Astrocyte (in vitro differentiated cells and primary cell): ENCODE measurements around the gene EXOSC7. TPM values are rescaled to one million over a fixed set of nuclear protein-coding genes. Genes with fewer than 3 reads are reported as not detected.
"Not testable (repeated sequence)": the region's sequence is repeated elsewhere in the genome, so short reads cannot be mapped to it uniquely, and the experiment has no call there.

ENCODE experiments used
- DNase-seq: peaks from one replicate; pipeline ENCODE4 v3.0.0-alpha.2; 2010; ENCODE audit warnings: low read depth
- FAIRE-seq: peaks from 2 replicates; lab custom pipeline; 2011; peaks lifted over from hg19 to GRCh38; lab: Jason Lieb, UNC
- H2AFZ ChIP-seq: 2 replicates; pipeline ENCODE4 v1.6.0; 2012; ENCODE audit warnings: low read depth, low read length, inconsistent platforms
- H3K27ac ChIP-seq: 2 replicates; pipeline ENCODE4 v1.5.1; 2011; ENCODE audit warnings: low read depth, low read length, inconsistent platforms
- H3K27me3 ChIP-seq: 2 replicates; pipeline ENCODE4 v1.6.0; 2011; ENCODE audit warnings: low read length, inconsistent platforms; ENCODE audit not compliant: insufficient read depth
- H3K36me3 ChIP-seq: 2 replicates; pipeline ENCODE4 v1.5.1; 2011; ENCODE audit warnings: low read length, inconsistent platforms; ENCODE audit not compliant: insufficient read depth
- H3K4me1 ChIP-seq: 2 replicates; pipeline ENCODE4 v1.5.1; 2011; ENCODE audit warnings: low read length, inconsistent platforms; ENCODE audit not compliant: insufficient read depth
- H3K4me2 ChIP-seq: 2 replicates; pipeline ENCODE4 v1.6.0; 2012; ENCODE audit warnings: low read length, inconsistent platforms
- H3K4me3 ChIP-seq: 2 replicates; pipeline ENCODE4 v1.5.1; 2011; ENCODE audit warnings: low read depth, mild to moderate bottlenecking, low read length, inconsistent platforms; ENCODE audit not compliant: insufficient read depth
- H3K79me2 ChIP-seq: 2 replicates; pipeline ENCODE4 v1.6.0; 2012; ENCODE audit warnings: mild to moderate bottlenecking, low read length, inconsistent platforms; ENCODE audit not compliant: insufficient read depth
- H3K9ac ChIP-seq: 2 replicates; pipeline ENCODE4 v1.6.0; 2012; ENCODE audit warnings: mild to moderate bottlenecking, low read length, inconsistent platforms
- H3K9me3 ChIP-seq: 2 replicates; pipeline ENCODE4 v1.5.1; 2012; ENCODE audit warnings: low read depth, mild to moderate bottlenecking, low read length, inconsistent platforms; ENCODE audit not compliant: insufficient read depth
- H4K20me1 ChIP-seq: 2 replicates; pipeline ENCODE4 v1.6.0; 2012; ENCODE audit warnings: low read length, inconsistent platforms; ENCODE audit not compliant: insufficient read depth
- H3K27ac Mint-ChIP-seq: one replicate; pipeline ENCODE4 v1.8.0; 2021; ENCODE audit warnings: mild to moderate bottlenecking, mixed read lengths; ENCODE audit not compliant: unreplicated experiment
- H3K27me3 Mint-ChIP-seq: one replicate; pipeline ENCODE4 v1.8.0; 2021; ENCODE audit warnings: low read depth, mixed read lengths; ENCODE audit not compliant: unreplicated experiment
- H3K36me3 Mint-ChIP-seq: one replicate; pipeline ENCODE4 v1.8.0; 2021; ENCODE audit warnings: low read depth, mixed read lengths; ENCODE audit not compliant: unreplicated experiment
- H3K4me1 Mint-ChIP-seq: one replicate; pipeline ENCODE4 v1.8.0; 2021; ENCODE audit warnings: low read depth, mixed read lengths; ENCODE audit not compliant: unreplicated experiment
- H3K4me3 Mint-ChIP-seq: one replicate; pipeline ENCODE4 v1.8.0; 2021; ENCODE audit warnings: mild to moderate bottlenecking, moderate library complexity, mixed read lengths; ENCODE audit not compliant: unreplicated experiment
- H3K9me3 Mint-ChIP-seq: one replicate; pipeline ENCODE4 v1.8.0; 2021; ENCODE audit warnings: mild to moderate bottlenecking, mixed read lengths; ENCODE audit not compliant: unreplicated experiment
- CTCF ChIP-seq: IDR thresholded peaks from 2 replicates; pipeline ENCODE4 v1.5.1; 2011; ENCODE audit warnings: low read depth, mild to moderate bottlenecking, inconsistent platforms, low read length, moderate library complexity; ENCODE audit not compliant: insufficient read depth
- EZH2 ChIP-seq: IDR thresholded peaks from 2 replicates; pipeline ENCODE4 v1.6.1; 2012; ENCODE audit warnings: mild to moderate bottlenecking, low read length, inconsistent platforms; ENCODE audit not compliant: insufficient read depth
- total RNA-seq: library from RNA; stranded (reverse); gene quantifications from 2 replicates; pipeline ENCODE4 v1.2.1, GENCODE V29; 2021

EXOSC7 gene
- total RNA-seq, 1 donor from 2014 or later: 38.6 TPM

- H3K4me2 ChIP-seq: no peak overlapping the region
- peaks cover 9% of the 10 kb centered on the region for H3K4me1 ChIP-seq
- H3K27me3 ChIP-seq: no peaks in the 10 kb centered on the region
- H3K27me3 Mint-ChIP-seq: no peaks in the 10 kb centered on the region
- no peak overlapping the region for H3K4me3 Mint-ChIP-seq
- no peaks in the 10 kb centered on the region for H3K9me3 ChIP-seq
- H3K79me2 ChIP-seq: no peaks in the 10 kb centered on the region
- H4K20me1 ChIP-seq: peaks cover 20% of the 10 kb centered on the region
- peak; percentile 16 for DNase-seq
- H3K9ac ChIP-seq: no peak overlapping the region
- H2AFZ ChIP-seq: no peak overlapping the region
- no peak for FAIRE-seq
- H3K36me3 Mint-ChIP-seq: peaks cover 34% of the 10 kb centered on the region
- TF ChIP-seq EZH2: no peak
- TF ChIP-seq CTCF: no peak
- peaks cover 4% of the 10 kb centered on the region for H3K36me3 ChIP-seq
- no peak overlapping the region for H3K27ac Mint-ChIP-seq
- no peak overlapping the region for H3K4me3 ChIP-seq
- H3K9me3 Mint-ChIP-seq: no peaks in the 10 kb centered on the region
- H3K27ac ChIP-seq: no peak overlapping the region
- H3K4me1 Mint-ChIP-seq: peaks cover 12% of the 10 kb centered on the region
Measured at GRCh38 chr3:44939581-44940036, 36.4 kb upstream of the EXOSC7 start.

GRCh38 chr3:44942202-44942921, 33.7 kb upstream of the EXOSC7 start:
- H3K27ac Mint-ChIP-seq: no peak overlapping the region
- no peaks in the 10 kb centered on the region for H3K79me2 ChIP-seq
- no peak overlapping the region for H2AFZ ChIP-seq
- H3K9ac ChIP-seq: no peak overlapping the region
- no peaks in the 10 kb centered on the region for H3K27me3 ChIP-seq
- H3K4me2 ChIP-seq: peak overlapping the region; percentile 4
- no peak overlapping the region for H3K4me3 ChIP-seq
- H3K4me1 ChIP-seq: peaks cover 9% of the 10 kb centered on the region
- H3K4me1 Mint-ChIP-seq: peaks cover 12% of the 10 kb centered on the region
- no peaks in the 10 kb centered on the region for H3K9me3 Mint-ChIP-seq
- FAIRE-seq (peak; percentile 58), DNase-seq (peak; percentile 43)
- peaks cover 22% of the 10 kb centered on the region for H3K36me3 Mint-ChIP-seq
- no peak for TF ChIP-seq EZH2
- H3K27ac ChIP-seq: no peak overlapping the region
- no peaks in the 10 kb centered on the region for H3K9me3 ChIP-seq
- peaks cover 26% of the 10 kb centered on the region for H4K20me1 ChIP-seq
- no peaks in the 10 kb centered on the region for H3K27me3 Mint-ChIP-seq
- H3K4me3 Mint-ChIP-seq: peak overlapping the region; percentile 50
- H3K36me3 ChIP-seq: peaks cover 4% of the 10 kb centered on the region

- Histone ChIP-seq H3K4me3 (no peak overlapping the region), H3K9ac (no peak overlapping the region), H3K4me2 (no peak overlapping the region), H4K20me1 (peaks cover 61% of the 10 kb centered on the region), H3K36me3 (no peaks in the 10 kb centered on the region), H3K9me3 (no peaks in the 10 kb centered on the region), H2AFZ (no peak overlapping the region), H3K27me3 (no peaks in the 10 kb centered on the region), H3K4me1 (no peaks in the 10 kb centered on the region), H3K79me2 (no peaks in the 10 kb centered on the region), H3K27ac (no peak overlapping the region)
- DNase-seq (no peak), FAIRE-seq (no peak)
- Mint-ChIP-seq H3K27me3 (no peaks in the 10 kb centered on the region), H3K4me3 (no peak overlapping the region), H3K27ac (no peak overlapping the region), H3K4me1 (peaks cover 14% of the 10 kb centered on the region), H3K9me3 (no peaks in the 10 kb centered on the region), H3K36me3 (peaks cover 13% of the 10 kb centered on the region)
- TF ChIP-seq CTCF (no peak), EZH2 (no peak)
Measured at GRCh38 chr3:44948239-44948638, 27.8 kb upstream of the EXOSC7 start.

GRCh38 chr3:44949770-44950169, 26.3 kb upstream of the EXOSC7 start:
- DNase-seq, H3K4me3 ChIP-seq, H3K27ac Mint-ChIP-seq, H3K4me3 Mint-ChIP-seq, FAIRE-seq, H3K27me3 Mint-ChIP-seq, H3K9ac ChIP-seq, H3K9me3 Mint-ChIP-seq, H3K36me3 ChIP-seq, H3K9me3 ChIP-seq, H3K79me2 ChIP-seq, H3K4me2 ChIP-seq, H2AFZ ChIP-seq, H3K4me1 ChIP-seq, H3K27ac ChIP-seq, H3K27me3 ChIP-seq: not testable (repeated sequence)
- peaks cover 68% of the 10 kb centered on the region for H4K20me1 ChIP-seq
- Mint-ChIP-seq H3K36me3 (peaks cover 15% of the 10 kb centered on the region), H3K4me1 (peaks cover 17% of the 10 kb centered on the region)
